Cardiac muscle cell (in vitro differentiated cells and primary cell): ENCODE measurements around the gene FTL. TPM values are rescaled to one million over a fixed set of nuclear protein-coding genes. Genes with fewer than 3 reads are reported as not detected.

Experiments used
- DNase-seq, 2 donors: peaks; one replicate each; pipeline versions ENCODE4 v3.0.0 to v3.0.0-alpha.2; 2010 to 2017; ENCODE audit warnings: low read depth in 1 of 2, low spot score in 1 of 2
- H3K27ac ChIP-seq: fragments of 200-600 bp; sonication (generic); 2 replicates; pipeline ENCODE4 v1.5.1; 2016
- H3K27me3 ChIP-seq: fragments of 200-600 bp; sonication (generic); 2 replicates; pipeline ENCODE4 v1.6.0; 2016; ENCODE audit warnings: control low read depth
- H3K36me3 ChIP-seq: fragments of 200-600 bp; sonication (generic); 2 replicates; pipeline ENCODE4 v1.5.1; 2016; ENCODE audit warnings: control low read depth
- H3K4me1 ChIP-seq: fragments of 200-600 bp; sonication (generic); 2 replicates; pipeline ENCODE4 v1.8.1; 2017; ENCODE audit warnings: low read depth, mild to moderate bottlenecking, mixed run types
- H3K4me3 ChIP-seq: fragments of 200-600 bp; sonication (generic); 2 replicates; pipeline ENCODE4 v1.5.1; 2016; ENCODE audit warnings: mild to moderate bottlenecking
- H3K9me3 ChIP-seq: fragments of 200-600 bp; sonication (generic); 2 replicates; pipeline ENCODE4 v1.5.1; 2017; ENCODE audit warnings: low read depth, mild to moderate bottlenecking, control low read depth
- polyA plus RNA-seq: library from polyadenylated mRNA; unstranded; fragments of >200 nt; fragmentation: Nextera tagmentation; extraction: Ambion mirVana; gene quantifications from 2 replicates; pipeline ENCODE4 v1.2.1, GENCODE V29; 2016
- total RNA-seq: library from RNA; depleted of rRNA; stranded (reverse); fragments of >200 nt; gene quantifications from 2 replicates; pipeline ENCODE4 v1.2.3, GENCODE V29; 2016
- TF ChIP-seq, protein P1 (sequence below): IDR thresholded peaks from 2 replicates; pipeline ENCODE4 v1.5.1; 2012; ENCODE audit warnings: low read depth, mild to moderate bottlenecking, low read length

Gene FTL
- total and polyA plus RNA-seq, 2 experiments from 2014 or later: 760 to 1,335 TPM

DNA sequence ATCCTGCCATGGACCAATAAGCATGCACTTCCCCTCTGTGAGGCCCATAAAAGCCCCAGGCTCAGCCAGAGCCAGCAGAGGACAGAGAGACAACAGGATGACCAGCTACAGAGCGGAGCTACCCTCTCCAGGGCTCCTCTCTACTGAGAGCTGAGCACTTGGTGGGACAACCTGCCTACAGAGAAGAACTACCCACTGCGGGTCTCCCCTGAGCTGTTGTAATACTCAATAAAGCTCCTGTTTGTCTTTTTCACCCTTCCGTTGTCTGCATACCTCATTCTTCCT is 17.9 kb upstream of the FTL start:
- DNase-seq: no peak
- TF ChIP-seq, protein P1, sequence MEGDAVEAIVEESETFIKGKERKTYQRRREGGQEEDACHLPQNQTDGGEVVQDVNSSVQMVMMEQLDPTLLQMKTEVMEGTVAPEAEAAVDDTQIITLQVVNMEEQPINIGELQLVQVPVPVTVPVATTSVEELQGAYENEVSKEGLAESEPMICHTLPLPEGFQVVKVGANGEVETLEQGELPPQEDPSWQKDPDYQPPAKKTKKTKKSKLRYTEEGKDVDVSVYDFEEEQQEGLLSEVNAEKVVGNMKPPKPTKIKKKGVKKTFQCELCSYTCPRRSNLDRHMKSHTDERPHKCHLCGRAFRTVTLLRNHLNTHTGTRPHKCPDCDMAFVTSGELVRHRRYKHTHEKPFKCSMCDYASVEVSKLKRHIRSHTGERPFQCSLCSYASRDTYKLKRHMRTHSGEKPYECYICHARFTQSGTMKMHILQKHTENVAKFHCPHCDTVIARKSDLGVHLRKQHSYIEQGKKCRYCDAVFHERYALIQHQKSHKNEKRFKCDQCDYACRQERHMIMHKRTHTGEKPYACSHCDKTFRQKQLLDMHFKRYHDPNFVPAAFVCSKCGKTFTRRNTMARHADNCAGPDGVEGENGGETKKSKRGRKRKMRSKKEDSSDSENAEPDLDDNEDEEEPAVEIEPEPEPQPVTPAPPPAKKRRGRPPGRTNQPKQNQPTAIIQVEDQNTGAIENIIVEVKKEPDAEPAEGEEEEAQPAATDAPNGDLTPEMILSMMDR: no peak
- no peaks in the 10 kb centered on the region for H3K36me3 ChIP-seq
- H3K4me3 ChIP-seq: no peak overlapping the region
- H3K4me1 ChIP-seq: no peaks in the 10 kb centered on the region
- no peak overlapping the region for H3K27ac ChIP-seq
- no peaks in the 10 kb centered on the region for H3K9me3 ChIP-seq
- no peaks in the 10 kb centered on the region for H3K27me3 ChIP-seq

DNA sequence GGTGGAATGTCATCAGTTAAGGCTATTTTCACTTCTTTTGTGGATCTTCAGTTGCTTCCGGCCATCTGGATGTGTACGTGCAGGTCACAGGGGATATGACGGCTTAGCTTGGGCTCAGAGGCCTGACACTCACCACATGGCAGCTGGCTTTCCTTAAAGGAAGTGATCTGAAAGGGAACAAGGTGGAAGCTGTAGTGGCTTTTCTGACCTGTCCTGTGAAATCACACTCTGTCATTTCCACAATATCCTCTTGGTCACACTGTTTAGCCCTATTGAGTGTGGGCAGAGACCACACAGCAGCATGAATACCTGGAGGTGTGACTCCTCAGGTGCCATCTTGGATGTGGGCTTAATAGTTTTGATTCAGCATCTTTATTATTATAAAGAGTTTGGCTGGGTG is 14.9 kb upstream of the FTL start:
- Histone ChIP-seq H3K9me3 (no peaks in the 10 kb centered on the region), H3K4me3 (no peak overlapping the region), H3K4me1 (no peaks in the 10 kb centered on the region), H3K27me3 (no peaks in the 10 kb centered on the region), H3K27ac (no peak overlapping the region), H3K36me3 (no peaks in the 10 kb centered on the region)
- DNase-seq: no peak
- TF ChIP-seq, protein P1: no peak

DNA sequence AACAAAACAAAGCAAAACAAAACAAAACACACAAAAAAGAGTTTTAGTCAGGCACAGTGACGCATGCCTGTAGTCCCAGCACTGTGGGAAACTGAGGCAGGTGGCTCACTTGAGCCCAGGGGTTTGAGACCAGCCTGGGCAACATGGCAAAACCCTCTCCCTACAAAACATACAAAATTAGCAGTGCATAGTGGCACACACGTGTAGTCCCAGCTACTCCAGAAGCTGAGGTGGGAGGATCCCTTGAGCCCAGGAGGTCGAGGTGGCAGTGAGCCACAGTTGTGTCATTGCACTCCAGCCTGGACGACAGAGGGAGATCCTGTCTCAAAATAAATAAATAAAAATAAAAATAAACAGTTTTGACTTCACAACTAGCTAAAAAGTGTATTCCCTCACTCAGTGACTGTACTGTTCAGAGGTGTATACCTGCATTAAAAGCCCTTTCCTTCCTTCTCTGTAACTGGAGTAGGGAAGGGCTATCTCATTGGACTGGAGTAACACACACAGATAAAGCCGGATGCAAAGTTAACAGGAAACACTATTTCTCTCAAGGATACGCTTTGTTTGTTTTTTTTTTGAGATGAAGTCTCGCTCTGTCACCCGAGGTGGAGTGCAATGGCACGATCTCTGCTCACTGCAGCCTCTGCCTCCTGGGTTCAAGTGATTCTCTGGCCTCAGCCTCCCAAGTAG is 14.1 kb upstream of the FTL start:
- Histone ChIP-seq H3K36me3 (no peaks in the 10 kb centered on the region), H3K4me3 (no peak overlapping the region), H3K27ac (no peak overlapping the region), H3K4me1 (no peaks in the 10 kb centered on the region), H3K9me3 (no peaks in the 10 kb centered on the region), H3K27me3 (no peaks in the 10 kb centered on the region)
- DNase-seq: no peak
- TF ChIP-seq, protein P1: no peak

DNA sequence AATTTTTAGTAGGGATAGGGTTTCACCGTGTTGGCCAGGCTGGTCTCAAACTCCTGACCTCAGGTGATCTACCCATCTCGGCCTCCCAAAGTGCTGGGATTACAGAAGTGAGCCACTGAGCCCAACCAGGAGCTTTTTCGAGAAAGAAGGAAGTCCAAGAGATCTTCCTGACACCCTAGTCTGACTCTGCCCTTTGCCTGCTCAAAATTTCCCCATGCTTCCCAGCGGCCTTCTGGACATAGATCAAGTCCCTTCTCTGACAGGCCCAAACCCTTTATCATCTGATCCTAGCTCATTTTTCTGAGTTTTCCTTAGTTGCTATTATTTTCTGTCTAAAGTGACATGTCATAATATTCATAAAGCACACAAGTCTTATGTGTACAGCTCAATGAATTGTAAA is 12.0 kb upstream of the FTL start:
- Histone ChIP-seq H3K9me3 (no peaks in the 10 kb centered on the region), H3K27me3 (no peaks in the 10 kb centered on the region), H3K36me3 (no peaks in the 10 kb centered on the region), H3K4me3 (no peak overlapping the region), H3K27ac (no peak overlapping the region), H3K4me1 (no peaks in the 10 kb centered on the region)
- TF ChIP-seq, protein P1: no peak
- DNase-seq: no peak

DNA sequence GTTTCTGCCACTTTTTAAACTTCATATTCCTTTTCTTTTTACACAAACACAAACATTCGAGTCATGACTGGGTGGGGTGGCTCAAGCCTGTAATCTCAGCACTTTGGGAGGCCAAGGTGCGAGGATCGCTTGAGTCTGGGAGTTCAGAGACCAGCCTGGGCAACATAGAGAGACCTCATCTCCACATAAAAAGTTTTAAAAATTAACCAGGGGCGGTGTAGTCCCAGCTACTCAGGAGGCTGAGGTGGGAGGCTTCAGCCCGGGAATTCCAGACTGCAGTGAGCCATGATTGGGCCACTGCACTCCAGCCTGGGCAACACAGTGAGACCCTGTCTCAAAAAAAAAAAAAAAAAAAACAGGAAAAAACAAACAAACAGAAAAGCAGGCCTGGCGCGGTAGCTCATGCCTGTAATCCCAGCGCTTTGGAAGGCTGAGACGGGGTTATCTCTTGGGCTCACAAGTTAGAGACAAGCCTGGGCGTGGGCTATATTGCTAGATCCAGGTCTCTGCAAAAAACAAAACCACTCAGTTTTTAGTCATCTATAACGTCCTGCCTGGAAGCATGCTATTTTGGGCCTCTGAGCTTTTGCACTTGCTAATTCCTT is 11.0 kb upstream of the FTL start:
- H3K27me3 ChIP-seq: no peaks in the 10 kb centered on the region
- H3K36me3 ChIP-seq: no peaks in the 10 kb centered on the region
- TF ChIP-seq, protein P1: no peak
- no peaks in the 10 kb centered on the region for H3K9me3 ChIP-seq
- peak overlapping the region; percentile 83 for H3K27ac ChIP-seq
- no peaks in the 10 kb centered on the region for H3K4me1 ChIP-seq
- H3K4me3 ChIP-seq: no peak overlapping the region
- DNase-seq: no peak
